Liver (tissue), 9 donors: ENCODE data around the gene ARHGEF4. TPM values are rescaled to one million over a fixed set of nuclear protein-coding genes. Genes with fewer than 3 reads are reported as not detected.

Experiments
- DNase-seq: peaks from one replicate; pipeline ENCODE4 v3.0.0-alpha.2; 2017; ENCODE audit warnings: low spot score
- H3K27ac ChIP-seq, 2 donors: one replicate each; pipeline ENCODE4 v1.7.0; 2013; ENCODE audit warnings: inconsistent platforms in 2 of 2, low read length in 2 of 2, control low read depth in 1 of 2, low read depth in 1 of 2, mild to moderate bottlenecking in 1 of 2
- H3K27me3 ChIP-seq, 4 donors: one replicate each; pipeline versions ENCODE4 v1.6.1 to v1.7.0; 2013; ENCODE audit warnings: low read length in 3 of 4, inconsistent platforms in 1 of 4, mild to moderate bottlenecking in 1 of 4, moderate library complexity in 1 of 4; ENCODE audit not compliant: control insufficient read depth in 4 of 4, insufficient read depth in 4 of 4
- H3K36me3 ChIP-seq, 4 donors: one replicate each; pipeline versions ENCODE4 v1.6.1 to v1.7.0; 2013; ENCODE audit warnings: low read length in 3 of 4, mild to moderate bottlenecking in 3 of 4, low read depth in 1 of 4, moderate library complexity in 1 of 4; ENCODE audit not compliant: control insufficient read depth in 4 of 4, insufficient read depth in 3 of 4
- H3K4me1 ChIP-seq, 4 donors: one replicate each; pipeline versions ENCODE4 v1.6.1 to v1.7.0; 2013; ENCODE audit warnings: low read length in 3 of 4, mild to moderate bottlenecking in 3 of 4, moderate library complexity in 1 of 4; ENCODE audit not compliant: control insufficient read depth in 4 of 4, insufficient read depth in 4 of 4
- H3K4me3 ChIP-seq, 3 donors: one replicate each; pipeline versions ENCODE4 v1.6.1 to v1.7.0; 2013; ENCODE audit warnings: low read length in 3 of 3, control low read depth in 1 of 3, low read depth in 1 of 3, mild to moderate bottlenecking in 1 of 3
- H3K9ac ChIP-seq, 2 donors: one replicate each; pipeline ENCODE4 v1.7.0; 2013; ENCODE audit warnings: low read length in 2 of 2, mild to moderate bottlenecking in 2 of 2, moderate library complexity in 2 of 2, control low read depth in 1 of 2, low read depth in 1 of 2
- H3K9me3 ChIP-seq, 4 donors: one replicate each; pipeline versions ENCODE4 v1.6.1 to v1.7.0; 2013; ENCODE audit warnings: low read length in 3 of 4; ENCODE audit not compliant: control insufficient read depth in 4 of 4
- FOXA1 ChIP-seq: IDR thresholded peaks from 2 replicates; pipeline ENCODE4 v1.6.1; 2016; ENCODE audit warnings: antibody characterized with exemption
- FOXA2 ChIP-seq: IDR thresholded peaks from 2 replicates; pipeline ENCODE4 v1.6.1; 2016; ENCODE audit warnings: antibody characterized with exemption
- HNF4A ChIP-seq, 2 donors: conservative IDR thresholded peaks; 2 replicates each; pipeline ENCODE4 v1.6.1; 2016; ENCODE audit warnings: antibody characterized with exemption in 2 of 2, mild to moderate bottlenecking in 2 of 2
- HNF4G ChIP-seq: IDR thresholded peaks from 2 replicates; pipeline ENCODE4 v1.6.1; 2016; ENCODE audit warnings: antibody characterized with exemption
- JUND ChIP-seq, 2 donors: IDR thresholded peaks; 2 replicates each; pipeline ENCODE4 v1.6.1; 2016; ENCODE audit warnings: antibody characterized with exemption in 2 of 2
- RXRA ChIP-seq, 2 donors: IDR thresholded peaks; 2 replicates each; pipeline ENCODE4 v1.6.1; 2017 to 2018; ENCODE audit warnings: antibody characterized with exemption in 2 of 2, mild to moderate bottlenecking in 1 of 2
- SP1 ChIP-seq: IDR thresholded peaks from 2 replicates; pipeline ENCODE4 v1.6.1; 2018; ENCODE audit warnings: antibody characterized with exemption, mild to moderate bottlenecking
- TAF1 ChIP-seq: conservative IDR thresholded peaks from 2 replicates; pipeline ENCODE4 v1.6.1; 2016; ENCODE audit warnings: antibody characterized with exemption, mild to moderate bottlenecking
- YY1 ChIP-seq: IDR thresholded peaks from 2 replicates; pipeline ENCODE4 v1.6.1; 2016; ENCODE audit warnings: antibody characterized with exemption, mild to moderate bottlenecking
- WGBS: extraction: QIAGEN DNeasy Blood & Tissue Kit; methylation state at CpG from one replicate; pipeline ENCODE4 v1.1.7; 2013; 5-methylcytosine and 5-hydroxymethylcytosine counted together
- polyA plus RNA-seq, 2 donors: library from polyadenylated mRNA; stranded (reverse) in 1 of 2; unstranded in 1 of 2; fragments of 200-250 nt in 1 of 2; fragments of >200 nt in 1 of 2; fragmentation: Nextera tagmentation in 1 of 2; extraction: Ambion mirVana in 1 of 2; gene quantifications; one replicate each; pipeline versions ENCODE4 v1.2.1 to v1.2.3, GENCODE V29; 2013 to 2015
- total RNA-seq, 2 donors: library from RNA; depleted of rRNA; stranded (reverse); fragments of >200 nt; gene quantifications; one replicate each; pipeline ENCODE4 v1.2.3, GENCODE V29; 2014
- TF ChIP-seq, protein P1 (sequence below): IDR thresholded peaks from 2 replicates; pipeline ENCODE4 v1.6.1; 2016; ENCODE audit warnings: antibody characterized with exemption
- TF ChIP-seq, protein P2 (sequence below): IDR thresholded peaks from 2 replicates; pipeline ENCODE4 v1.6.1; 2016; ENCODE audit warnings: antibody characterized with exemption, mild to moderate bottlenecking
- TF ChIP-seq, protein P3 (sequence below): IDR thresholded peaks from 2 replicates; pipeline ENCODE4 v1.6.1; 2016; ENCODE audit warnings: antibody characterized with exemption
- donor health status: healthy.
- donor health status: healthy.
- donor health status: healthy.
- donor health status: healthy.
- donor health status: healthy.

The ARHGEF4 gene
- total and polyA plus RNA-seq, 4 donors = 0.08 TPM; not detected in 2

DNA sequence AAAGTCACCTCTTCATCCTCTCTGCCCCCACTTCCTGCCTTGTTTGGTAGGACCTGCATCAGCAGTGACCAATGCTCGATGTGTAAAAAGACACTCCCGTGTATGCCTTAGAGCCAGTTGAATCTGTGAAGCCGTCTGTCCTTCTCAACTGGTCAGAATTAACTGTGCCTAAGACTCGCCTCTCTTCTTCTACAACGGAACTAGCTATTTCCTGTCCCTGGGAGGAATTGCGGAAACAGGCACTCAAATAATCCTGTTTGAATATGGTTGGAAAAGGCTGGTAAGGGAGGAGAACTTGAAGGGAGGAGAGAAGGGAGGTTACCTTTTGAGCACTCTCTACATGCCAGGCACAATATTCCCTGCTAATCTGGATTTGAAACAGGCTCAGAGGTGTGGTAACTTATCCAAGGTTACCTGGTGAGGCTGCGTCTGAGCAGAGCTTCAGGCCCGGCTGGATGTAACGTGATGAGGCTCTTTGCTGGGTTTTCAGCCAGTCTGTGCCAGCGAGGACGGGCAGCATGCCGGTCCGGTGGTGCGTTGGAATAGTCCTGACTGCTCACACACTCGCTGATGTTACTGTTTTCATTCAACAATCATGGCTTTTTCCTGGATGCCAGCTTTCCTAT, 129.5 kb downstream of the ARHGEF4 start (continued):
- TF ChIP-seq SP1 (no peak), YY1 (no peak), RXRA (IDR thresholded peaks at IDR 0.05) (no peak), TAF1 (no peak), FOXA2 (no peak)

DNA sequence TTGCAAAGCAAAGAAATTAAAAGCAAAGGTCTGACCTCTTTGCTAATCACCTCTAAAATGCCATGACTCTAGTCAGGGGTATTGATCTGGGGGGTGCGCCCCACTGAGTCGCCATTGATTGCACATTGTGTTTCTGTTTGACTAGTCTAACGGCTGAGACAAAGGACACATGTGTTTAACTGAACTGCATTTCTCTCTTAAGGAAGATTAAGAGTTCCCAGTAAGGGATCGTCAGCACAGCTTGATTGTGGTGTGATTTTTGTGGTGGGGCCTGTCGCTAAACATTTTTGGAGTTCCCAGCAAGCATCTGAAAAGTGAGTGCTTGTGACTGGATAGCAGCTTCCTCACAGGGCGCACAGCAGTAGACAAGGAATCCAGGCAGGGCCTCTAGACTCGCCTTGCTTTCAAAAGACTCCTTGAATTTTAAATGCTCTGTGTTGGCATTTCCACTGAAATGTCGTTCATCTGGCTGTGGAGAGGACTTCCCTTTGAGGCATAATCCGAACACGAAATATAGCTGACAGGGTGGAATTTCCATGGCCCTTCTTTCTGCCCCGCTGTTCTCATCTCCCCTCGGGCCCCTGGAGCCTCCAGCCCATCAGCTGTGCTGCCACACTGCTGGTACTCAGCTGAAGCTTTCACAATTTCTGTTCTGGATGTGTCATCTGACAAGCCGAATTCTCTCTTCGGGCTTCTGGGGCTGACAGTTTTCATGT, 130.2 kb downstream of the ARHGEF4 start:
- Histone ChIP-seq H3K9ac (no peak overlapping the region), H3K36me3 (no peaks in the 10 kb centered on the region), H3K4me3 (no peak overlapping the region), H3K4me1 (peaks cover 7 to 19% (median 12%) of the 10 kb centered on the region in 4 donors), H3K27ac (no peak overlapping the region), H3K27me3 (peaks cover 0 to 17% (median 5%) of the 10 kb centered on the region in 4 donors), H3K9me3 (no peaks in the 10 kb centered on the region)
- 60% methylated on average over 14 of the region's 14 CpGs for WGBS
- TF ChIP-seq JUND (IDR thresholded peaks at IDR 0.05) = no peak
- no peak for TF ChIP-seq YY1
- no peak for TF ChIP-seq HNF4G
- no peak for TF ChIP-seq HNF4A (conservative IDR thresholded peaks at IDR 0.05)
- no peak for TF ChIP-seq FOXA1
- DNase-seq = no peak

DNA sequence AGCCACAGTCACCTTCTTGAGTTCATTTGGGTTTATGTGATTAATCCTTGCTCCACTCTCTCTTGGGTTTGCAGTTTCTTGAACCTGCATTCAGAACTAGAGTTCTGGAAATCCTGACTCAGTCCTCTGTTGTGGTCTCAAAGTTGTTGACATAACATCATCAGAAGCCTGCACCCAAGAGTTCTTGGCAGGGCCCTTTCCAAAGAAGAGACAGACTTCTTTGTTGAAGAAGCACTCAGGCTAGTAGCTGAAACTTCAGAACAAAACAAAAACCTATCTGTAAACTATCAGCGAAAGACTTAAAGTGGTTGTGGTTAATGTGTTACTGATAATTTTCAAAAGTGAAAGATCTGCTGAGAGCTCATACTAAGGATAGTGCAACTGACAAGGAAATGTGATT, 135.7 kb downstream of the ARHGEF4 start:
- H3K9ac ChIP-seq = no peak overlapping the region
- H3K4me1 ChIP-seq = no peaks in the 10 kb centered on the region
- no peak overlapping the region for H3K27ac ChIP-seq
- no peak for DNase-seq
- H3K36me3 ChIP-seq = no peaks in the 10 kb centered on the region
- H3K27me3 ChIP-seq = no peaks in the 10 kb centered on the region
- no peak overlapping the region for H3K4me3 ChIP-seq
- TF ChIP-seq, protein P1, sequence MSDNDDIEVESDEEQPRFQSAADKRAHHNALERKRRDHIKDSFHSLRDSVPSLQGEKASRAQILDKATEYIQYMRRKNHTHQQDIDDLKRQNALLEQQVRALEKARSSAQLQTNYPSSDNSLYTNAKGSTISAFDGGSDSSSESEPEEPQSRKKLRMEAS = no peak
- TF ChIP-seq, protein P2, sequence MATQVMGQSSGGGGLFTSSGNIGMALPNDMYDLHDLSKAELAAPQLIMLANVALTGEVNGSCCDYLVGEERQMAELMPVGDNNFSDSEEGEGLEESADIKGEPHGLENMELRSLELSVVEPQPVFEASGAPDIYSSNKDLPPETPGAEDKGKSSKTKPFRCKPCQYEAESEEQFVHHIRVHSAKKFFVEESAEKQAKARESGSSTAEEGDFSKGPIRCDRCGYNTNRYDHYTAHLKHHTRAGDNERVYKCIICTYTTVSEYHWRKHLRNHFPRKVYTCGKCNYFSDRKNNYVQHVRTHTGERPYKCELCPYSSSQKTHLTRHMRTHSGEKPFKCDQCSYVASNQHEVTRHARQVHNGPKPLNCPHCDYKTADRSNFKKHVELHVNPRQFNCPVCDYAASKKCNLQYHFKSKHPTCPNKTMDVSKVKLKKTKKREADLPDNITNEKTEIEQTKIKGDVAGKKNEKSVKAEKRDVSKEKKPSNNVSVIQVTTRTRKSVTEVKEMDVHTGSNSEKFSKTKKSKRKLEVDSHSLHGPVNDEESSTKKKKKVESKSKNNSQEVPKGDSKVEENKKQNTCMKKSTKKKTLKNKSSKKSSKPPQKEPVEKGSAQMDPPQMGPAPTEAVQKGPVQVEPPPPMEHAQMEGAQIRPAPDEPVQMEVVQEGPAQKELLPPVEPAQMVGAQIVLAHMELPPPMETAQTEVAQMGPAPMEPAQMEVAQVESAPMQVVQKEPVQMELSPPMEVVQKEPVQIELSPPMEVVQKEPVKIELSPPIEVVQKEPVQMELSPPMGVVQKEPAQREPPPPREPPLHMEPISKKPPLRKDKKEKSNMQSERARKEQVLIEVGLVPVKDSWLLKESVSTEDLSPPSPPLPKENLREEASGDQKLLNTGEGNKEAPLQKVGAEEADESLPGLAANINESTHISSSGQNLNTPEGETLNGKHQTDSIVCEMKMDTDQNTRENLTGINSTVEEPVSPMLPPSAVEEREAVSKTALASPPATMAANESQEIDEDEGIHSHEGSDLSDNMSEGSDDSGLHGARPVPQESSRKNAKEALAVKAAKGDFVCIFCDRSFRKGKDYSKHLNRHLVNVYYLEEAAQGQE = no peak
- TF ChIP-seq, protein P3, sequence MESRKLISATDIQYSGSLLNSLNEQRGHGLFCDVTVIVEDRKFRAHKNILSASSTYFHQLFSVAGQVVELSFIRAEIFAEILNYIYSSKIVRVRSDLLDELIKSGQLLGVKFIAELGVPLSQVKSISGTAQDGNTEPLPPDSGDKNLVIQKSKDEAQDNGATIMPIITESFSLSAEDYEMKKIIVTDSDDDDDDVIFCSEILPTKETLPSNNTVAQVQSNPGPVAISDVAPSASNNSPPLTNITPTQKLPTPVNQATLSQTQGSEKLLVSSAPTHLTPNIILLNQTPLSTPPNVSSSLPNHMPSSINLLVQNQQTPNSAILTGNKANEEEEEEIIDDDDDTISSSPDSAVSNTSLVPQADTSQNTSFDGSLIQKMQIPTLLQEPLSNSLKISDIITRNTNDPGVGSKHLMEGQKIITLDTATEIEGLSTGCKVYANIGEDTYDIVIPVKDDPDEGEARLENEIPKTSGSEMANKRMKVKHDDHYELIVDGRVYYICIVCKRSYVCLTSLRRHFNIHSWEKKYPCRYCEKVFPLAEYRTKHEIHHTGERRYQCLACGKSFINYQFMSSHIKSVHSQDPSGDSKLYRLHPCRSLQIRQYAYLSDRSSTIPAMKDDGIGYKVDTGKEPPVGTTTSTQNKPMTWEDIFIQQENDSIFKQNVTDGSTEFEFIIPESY = no peak
- TF ChIP-seq YY1 = no peak
- 51% methylated on average over 1 of the region's 1 CpG for WGBS
- peaks cover 0 to 3% (median under 1%) of the 10 kb centered on the region in 4 donors for H3K9me3 ChIP-seq
